Osteocyte (in vitro differentiated cells): ENCODE results near the gene SPINT1. TPM values are rescaled to one million over a fixed set of nuclear protein-coding genes. Genes with fewer than 3 reads are reported as not detected.

ENCODE experiments used
- DNase-seq: peaks from one replicate; pipeline ENCODE4 v3.0.0; 2021; ENCODE audit warnings: mixed read lengths; ENCODE audit not compliant: unreplicated experiment; ENCODE audit errors: extremely low spot score
- H3K27ac Mint-ChIP-seq: one replicate; pipeline ENCODE4 v1.8.0; 2021; ENCODE audit warnings: mild to moderate bottlenecking, mixed read lengths; ENCODE audit not compliant: unreplicated experiment
- H3K27me3 Mint-ChIP-seq: one replicate; pipeline ENCODE4 v1.8.0; 2021; ENCODE audit warnings: mixed read lengths; ENCODE audit not compliant: unreplicated experiment
- H3K36me3 Mint-ChIP-seq: one replicate; pipeline ENCODE4 v1.8.0; 2021; ENCODE audit warnings: mixed read lengths; ENCODE audit not compliant: unreplicated experiment
- H3K4me1 Mint-ChIP-seq: one replicate; pipeline ENCODE4 v1.8.0; 2021; ENCODE audit warnings: mixed read lengths; ENCODE audit not compliant: unreplicated experiment
- H3K4me3 Mint-ChIP-seq: one replicate; pipeline ENCODE4 v1.8.0; 2021; ENCODE audit warnings: mild to moderate bottlenecking, moderate library complexity, mixed read lengths; ENCODE audit not compliant: unreplicated experiment
- H3K9me3 Mint-ChIP-seq: one replicate; pipeline ENCODE4 v1.8.0; 2021; ENCODE audit warnings: mixed read lengths; ENCODE audit not compliant: unreplicated experiment
- total RNA-seq: library from RNA; stranded (reverse); gene quantifications from 2 replicates; pipeline ENCODE4 v1.2.1, GENCODE V29; 2021
- TF ChIP-seq, protein P1 (sequence below): fragments of 200-600 bp; sonication (generic); IDR thresholded peaks from 2 replicates; pipeline ENCODE4 v1.5.0; 2021; ENCODE audit warnings: antibody characterized with exemption, mild to moderate bottlenecking, moderate library complexity

The SPINT1 gene
- total RNA-seq, 1 donor from 2014 or later, result 5.5 TPM

DNA sequence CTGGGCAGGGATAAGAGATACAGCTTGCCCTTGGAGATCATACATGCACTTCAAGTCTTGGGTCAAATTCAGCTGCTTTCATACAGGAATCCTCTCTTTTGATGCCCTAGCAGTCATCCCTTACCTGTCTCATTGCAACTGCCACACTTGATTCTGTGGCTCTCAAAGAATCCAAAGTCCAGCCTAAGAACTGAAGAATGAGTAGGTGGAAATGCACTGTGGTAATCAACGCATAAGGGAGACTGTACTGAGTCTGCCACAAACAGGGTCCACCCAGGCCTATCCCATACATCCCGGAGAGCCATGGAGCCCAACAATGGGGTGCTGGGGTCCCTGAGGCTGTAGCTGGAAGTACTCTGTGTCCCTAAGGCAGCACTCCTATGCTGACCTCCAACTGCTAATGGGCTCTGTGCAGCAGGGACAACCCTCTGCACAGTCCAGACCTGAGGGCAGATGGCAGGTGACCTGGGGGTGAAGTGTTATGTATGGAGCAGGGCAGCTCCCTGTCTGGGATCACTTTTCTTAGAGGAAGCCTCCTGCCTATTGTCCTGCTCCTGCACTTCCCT lies 48.7 kb downstream of the SPINT1 start:
- H3K4me3 Mint-ChIP-seq, result peak overlapping the region; percentile 22
- no peaks in the 10 kb centered on the region for H3K9me3 Mint-ChIP-seq
- TF ChIP-seq, protein P1, sequence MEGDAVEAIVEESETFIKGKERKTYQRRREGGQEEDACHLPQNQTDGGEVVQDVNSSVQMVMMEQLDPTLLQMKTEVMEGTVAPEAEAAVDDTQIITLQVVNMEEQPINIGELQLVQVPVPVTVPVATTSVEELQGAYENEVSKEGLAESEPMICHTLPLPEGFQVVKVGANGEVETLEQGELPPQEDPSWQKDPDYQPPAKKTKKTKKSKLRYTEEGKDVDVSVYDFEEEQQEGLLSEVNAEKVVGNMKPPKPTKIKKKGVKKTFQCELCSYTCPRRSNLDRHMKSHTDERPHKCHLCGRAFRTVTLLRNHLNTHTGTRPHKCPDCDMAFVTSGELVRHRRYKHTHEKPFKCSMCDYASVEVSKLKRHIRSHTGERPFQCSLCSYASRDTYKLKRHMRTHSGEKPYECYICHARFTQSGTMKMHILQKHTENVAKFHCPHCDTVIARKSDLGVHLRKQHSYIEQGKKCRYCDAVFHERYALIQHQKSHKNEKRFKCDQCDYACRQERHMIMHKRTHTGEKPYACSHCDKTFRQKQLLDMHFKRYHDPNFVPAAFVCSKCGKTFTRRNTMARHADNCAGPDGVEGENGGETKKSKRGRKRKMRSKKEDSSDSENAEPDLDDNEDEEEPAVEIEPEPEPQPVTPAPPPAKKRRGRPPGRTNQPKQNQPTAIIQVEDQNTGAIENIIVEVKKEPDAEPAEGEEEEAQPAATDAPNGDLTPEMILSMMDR, result no peak
- H3K4me1 Mint-ChIP-seq, result peaks cover 22% of the 10 kb centered on the region
- no peaks in the 10 kb centered on the region for H3K27me3 Mint-ChIP-seq
- peaks cover 12% of the 10 kb centered on the region for H3K36me3 Mint-ChIP-seq
- H3K27ac Mint-ChIP-seq, result no peak overlapping the region
- no peak for DNase-seq

- Mint-ChIP-seq H3K36me3 (peaks cover 16% of the 10 kb centered on the region), H3K9me3 (no peaks in the 10 kb centered on the region), H3K4me1 (peaks cover 24% of the 10 kb centered on the region), H3K27ac (no peak overlapping the region), H3K4me3 (peak overlapping the region; percentile 99), H3K27me3 (no peaks in the 10 kb centered on the region)
- TF ChIP-seq, protein P1, result no peak
- DNase-seq, result no peak
Observed at GRCh38 chr15:40893019-40893670, 49.3 kb downstream of the SPINT1 start.

GRCh38 chr15:40893733-40894680 lies 50.2 kb downstream of the SPINT1 start, which contains the start of gene VPS18:
TSS of gene VPS18 (plus strand) at chr15:40894450. CDS start at chr15:40894769, 319 bp downstream.
- TF ChIP-seq, protein P1, result peak; percentile 97
- Mint-ChIP-seq H3K4me1 (peaks cover 24% of the 10 kb centered on the region), H3K27ac (peak within 1 kb of the TSS; percentile 98), H3K27me3 (no peaks in the 10 kb centered on the region), H3K36me3 (peaks cover 22% of the 10 kb centered on the region), H3K9me3 (no peaks in the 10 kb centered on the region), H3K4me3 (peak within 1 kb of the TSS; percentile 99)
- DNase-seq, result peak; percentile 99

DNA sequence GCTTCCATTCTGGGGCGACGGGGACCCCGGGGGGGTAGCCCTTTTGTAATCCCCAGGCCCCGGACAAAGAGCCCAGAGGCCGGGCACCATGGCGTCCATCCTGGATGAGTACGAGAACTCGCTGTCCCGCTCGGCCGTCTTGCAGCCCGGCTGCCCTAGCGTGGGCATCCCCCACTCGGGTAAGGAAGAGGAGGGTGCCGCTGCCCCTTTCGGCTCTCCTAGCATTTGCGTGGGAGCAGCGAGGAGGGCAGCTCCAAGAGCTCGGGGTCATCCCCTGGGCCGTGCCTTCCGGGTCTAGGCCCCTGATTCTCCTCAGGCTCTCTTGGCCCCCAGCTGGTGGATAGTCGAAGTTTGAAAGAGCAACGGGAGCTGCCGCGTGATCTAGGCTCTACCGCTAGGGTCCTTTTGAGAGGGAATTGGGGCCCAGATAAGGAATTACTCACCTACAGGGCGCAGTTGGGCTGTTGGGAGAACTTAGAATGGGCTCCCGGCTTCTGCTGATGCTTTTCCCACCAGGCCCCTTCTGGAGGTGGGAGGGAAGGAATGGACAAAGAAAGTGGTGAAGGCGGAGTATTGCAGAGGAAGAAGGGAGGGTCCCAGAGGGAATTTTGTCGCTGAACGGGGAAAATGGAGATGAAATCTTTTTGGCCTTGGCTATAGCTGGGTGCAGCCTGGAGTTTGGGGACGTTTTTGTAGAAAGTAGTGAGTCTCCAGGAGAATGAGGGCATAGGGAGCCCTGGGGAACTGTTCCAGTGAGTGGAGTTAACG lies 51.0 kb downstream of the SPINT1 start:
- H3K27me3 Mint-ChIP-seq, result no peaks in the 10 kb centered on the region
- peaks cover 22% of the 10 kb centered on the region for H3K36me3 Mint-ChIP-seq
- H3K4me1 Mint-ChIP-seq, result peaks cover 24% of the 10 kb centered on the region
- H3K9me3 Mint-ChIP-seq, result no peaks in the 10 kb centered on the region
- DNase-seq, result no peak
- peak overlapping the region; percentile 99 for H3K4me3 Mint-ChIP-seq
- peak overlapping the region; percentile 98 for H3K27ac Mint-ChIP-seq
- TF ChIP-seq, protein P1, result peak; percentile 48
